Kidney epithelial cell (primary cell): ENCODE data around the gene FKBP9. TPM values are rescaled to one million over a fixed set of nuclear protein-coding genes. Genes with fewer than 3 reads are reported as not detected.

Source experiments
- DNase-seq: peaks from one replicate; pipeline ENCODE4 v3.0.0-alpha.2; 2010; ENCODE audit warnings: low read depth
- H3K27me3 ChIP-seq: 2 replicates; pipeline ENCODE4 v1.6.0; 2011; ENCODE audit warnings: low read length; ENCODE audit not compliant: control insufficient read depth, insufficient read depth
- H3K36me3 ChIP-seq: 2 replicates; pipeline ENCODE4 v1.5.1; 2011; ENCODE audit warnings: low read length; ENCODE audit not compliant: control insufficient read depth, insufficient read depth
- H3K4me3 ChIP-seq: 2 replicates; pipeline ENCODE4 v1.5.1; 2011; ENCODE audit warnings: low read depth, mild to moderate bottlenecking, control low read depth, low read length
- CTCF ChIP-seq: IDR thresholded peaks from 2 replicates; pipeline ENCODE4 v1.5.1; 2011; ENCODE audit warnings: mild to moderate bottlenecking, moderate library complexity, low read length, control low read depth, inconsistent platforms; ENCODE audit not compliant: insufficient read depth, poor library complexity, severe bottlenecking
- total RNA-seq: library from RNA; depleted of rRNA; stranded (reverse); fragments of >200 nt; gene quantifications from 2 replicates; pipeline ENCODE4 v1.2.3, GENCODE V29; 2015

Gene FKBP9
- total RNA-seq, 1 donor from 2014 or later, result 107 TPM

GRCh38 chr7:33054261-33054964 is 97.2 kb downstream of the FKBP9 start:
- no peaks in the 10 kb centered on the region for H3K36me3 ChIP-seq
- no peak for DNase-seq
- H3K27me3 ChIP-seq, result no peaks in the 10 kb centered on the region
- no peak overlapping the region for H3K4me3 ChIP-seq
- TF ChIP-seq CTCF, result no peak

DNA sequence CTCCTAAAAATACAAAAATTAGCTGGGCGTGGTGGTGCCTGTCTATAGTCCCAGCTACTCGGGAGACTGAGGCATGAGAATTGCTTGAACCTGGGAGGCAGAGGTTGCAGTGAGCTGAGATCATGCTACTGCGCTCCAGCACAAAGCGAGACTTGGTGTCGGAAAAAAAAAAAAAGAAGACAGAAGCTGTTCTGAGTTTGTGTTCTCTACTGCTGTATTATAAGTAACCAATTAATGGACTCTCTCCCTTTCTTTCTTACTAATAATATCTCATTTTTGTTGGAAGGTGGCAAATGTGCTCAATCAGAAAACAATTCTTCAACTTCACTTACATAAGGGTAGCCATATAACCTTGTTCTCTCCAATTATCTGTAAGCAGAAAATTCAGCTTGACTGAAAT is 97.9 kb downstream of the FKBP9 start:
- Histone ChIP-seq H3K36me3 (no peaks in the 10 kb centered on the region), H3K4me3 (no peak overlapping the region), H3K27me3 (no peaks in the 10 kb centered on the region)
- DNase-seq, result no peak
- TF ChIP-seq CTCF, result no peak

Other genes starting within 250 kb of the FKBP9 start
- gene KBTBD2, start 65.7 kb upstream of the FKBP9 start, total RNA-seq, result 29.3 and 35.0 TPM in 2 replicates
- 17.8 and 20.7 TPM in 2 replicates for gene NT5C3A, start 105.3 kb downstream of the FKBP9 start, total RNA-seq
- gene RP9, start 152.0 kb downstream of the FKBP9 start, total RNA-seq, result 18.8 and 22.2 TPM in 2 replicates
- gene BBS9, start 172.1 kb downstream of the FKBP9 start, total RNA-seq, result 17.4 and 20.4 TPM in 2 replicates